Thyroid gland (tissue), 4 donors: ENCODE data around the gene FBXO21. TPM values are rescaled to one million over a fixed set of nuclear protein-coding genes. Genes with fewer than 3 reads are reported as not detected.
"Not testable (repeated sequence)": the region's sequence is repeated elsewhere in the genome, so short reads cannot be mapped to it uniquely, and the experiment has no call there.

Source experiments
- DNase-seq, 2 donors: peaks; one replicate each; pipeline ENCODE4 v3.0.0-alpha.2; 2019
- H3K27ac ChIP-seq, 3 donors: fragments of 200-600 bp; sonication (generic); 1 replicate in 2 of 3; 2 replicates in 1 of 3; pipeline ENCODE4 v1.5.1; 2016 to 2019; ENCODE audit warnings: mild to moderate bottlenecking in 1 of 3, moderate library complexity in 1 of 3
- H3K27me3 ChIP-seq: fragments of 200-600 bp; sonication (generic); one replicate; pipeline ENCODE4 v1.5.1; 2019
- H3K36me3 ChIP-seq, 2 donors: fragments of 200-600 bp; sonication (generic); one replicate each; pipeline ENCODE4 v1.5.1; 2016 to 2019
- H3K4me1 ChIP-seq, 2 donors: fragments of 200-600 bp; sonication (generic); one replicate each; pipeline ENCODE4 v1.5.1; 2017 to 2019
- H3K4me3 ChIP-seq, 3 donors: fragments of 200-600 bp; sonication (generic); replicated peaks in 1 of 3; 1 replicate in 2 of 3; 2 replicates in 1 of 3; pipeline ENCODE4 v1.5.1; 2016; ENCODE audit warnings: mild to moderate bottlenecking in 1 of 3
- H3K9me3 ChIP-seq: fragments of 200-600 bp; sonication (generic); one replicate; pipeline ENCODE4 v1.5.1; 2017
- POLR2A ChIP-seq, 2 donors: fragments of 450-650 bp; IDR thresholded peaks; one replicate each; pipeline ENCODE4 v1.6.1; 2017; ENCODE audit warnings: antibody characterized with exemption in 2 of 2, mild to moderate bottlenecking in 2 of 2, moderate library complexity in 1 of 2
- WGBS, 2 donors: methylation state at CpG; one replicate each; pipeline ENCODE4 v1.1.5; 2017; 5-methylcytosine and 5-hydroxymethylcytosine counted together
- intact Hi-C: fragments of 100-400 bp; cut with DNase I; formaldehyde crosslinking; loops from one replicate; pipeline ENCODE4 v1.15.1; 2023
- total RNA-seq, 4 donors: library from RNA; depleted of rRNA; stranded (reverse); fragments of >200 nt; gene quantifications; one replicate each; pipeline ENCODE4 v1.2.3, GENCODE V29; 2016
- TF ChIP-seq, protein P1 (sequence below), 6 experiments: fragments of 200-600 bp in 3 of 6; fragments of 450-650 bp in 3 of 6; sonication (generic) in 3 of 6; IDR thresholded peaks; one replicate each; pipeline ENCODE4 v1.5.1; 2016 to 2019; ENCODE audit warnings: antibody characterized with exemption in 6 of 6, mild to moderate bottlenecking in 2 of 6, inconsistent platforms in 1 of 6, moderate library complexity in 1 of 6

FBXO21 gene
- total RNA-seq, 4 donors from 2014 or later: 90.6 to 298 (median 196) TPM

DNA sequence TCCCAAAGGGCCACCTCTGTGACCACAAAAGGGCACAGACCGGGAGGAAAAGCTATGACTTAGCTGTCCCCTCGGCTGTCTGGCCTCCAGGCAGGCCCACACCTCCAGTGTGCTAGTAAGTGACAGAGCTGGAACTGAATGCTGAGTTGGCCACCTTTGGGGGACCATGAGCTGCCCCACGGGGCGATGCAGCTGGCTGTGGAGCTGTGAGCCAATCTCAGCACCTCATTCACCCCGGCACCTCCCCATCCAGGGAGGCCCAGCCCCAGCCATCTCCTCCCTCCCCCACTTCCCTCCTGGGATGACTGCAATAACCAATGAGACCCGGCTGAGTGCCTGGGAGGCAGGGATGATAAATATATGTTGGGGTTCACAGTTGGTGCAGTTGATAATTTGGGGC lies 78.9 kb downstream of the FBXO21 start:
- no peak overlapping the region for H3K27ac ChIP-seq
- WGBS, 2 donors: 47 to 52% methylated on average over 6 of the region's 6 CpGs
- peaks cover 5 to 10% of the 10 kb centered on the region in 2 donors for H3K4me1 ChIP-seq
- no peaks in the 10 kb centered on the region for H3K27me3 ChIP-seq
- H3K4me3 ChIP-seq: no peak overlapping the region
- intact Hi-C loops: loop anchor here (10.0 kb wide), 1 partner anchor 87 kb away; no protein-coding TSS in a partner anchor
- no peak for TF ChIP-seq POLR2A (IDR thresholded peaks at IDR 0.05)
- TF ChIP-seq, protein P1, sequence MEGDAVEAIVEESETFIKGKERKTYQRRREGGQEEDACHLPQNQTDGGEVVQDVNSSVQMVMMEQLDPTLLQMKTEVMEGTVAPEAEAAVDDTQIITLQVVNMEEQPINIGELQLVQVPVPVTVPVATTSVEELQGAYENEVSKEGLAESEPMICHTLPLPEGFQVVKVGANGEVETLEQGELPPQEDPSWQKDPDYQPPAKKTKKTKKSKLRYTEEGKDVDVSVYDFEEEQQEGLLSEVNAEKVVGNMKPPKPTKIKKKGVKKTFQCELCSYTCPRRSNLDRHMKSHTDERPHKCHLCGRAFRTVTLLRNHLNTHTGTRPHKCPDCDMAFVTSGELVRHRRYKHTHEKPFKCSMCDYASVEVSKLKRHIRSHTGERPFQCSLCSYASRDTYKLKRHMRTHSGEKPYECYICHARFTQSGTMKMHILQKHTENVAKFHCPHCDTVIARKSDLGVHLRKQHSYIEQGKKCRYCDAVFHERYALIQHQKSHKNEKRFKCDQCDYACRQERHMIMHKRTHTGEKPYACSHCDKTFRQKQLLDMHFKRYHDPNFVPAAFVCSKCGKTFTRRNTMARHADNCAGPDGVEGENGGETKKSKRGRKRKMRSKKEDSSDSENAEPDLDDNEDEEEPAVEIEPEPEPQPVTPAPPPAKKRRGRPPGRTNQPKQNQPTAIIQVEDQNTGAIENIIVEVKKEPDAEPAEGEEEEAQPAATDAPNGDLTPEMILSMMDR (IDR thresholded peaks at IDR 0.05): no peak
- no peaks in the 10 kb centered on the region for H3K9me3 ChIP-seq
- peak; percentile 20 to 24 for DNase-seq
- H3K36me3 ChIP-seq: no peaks in the 10 kb centered on the region

DNA sequence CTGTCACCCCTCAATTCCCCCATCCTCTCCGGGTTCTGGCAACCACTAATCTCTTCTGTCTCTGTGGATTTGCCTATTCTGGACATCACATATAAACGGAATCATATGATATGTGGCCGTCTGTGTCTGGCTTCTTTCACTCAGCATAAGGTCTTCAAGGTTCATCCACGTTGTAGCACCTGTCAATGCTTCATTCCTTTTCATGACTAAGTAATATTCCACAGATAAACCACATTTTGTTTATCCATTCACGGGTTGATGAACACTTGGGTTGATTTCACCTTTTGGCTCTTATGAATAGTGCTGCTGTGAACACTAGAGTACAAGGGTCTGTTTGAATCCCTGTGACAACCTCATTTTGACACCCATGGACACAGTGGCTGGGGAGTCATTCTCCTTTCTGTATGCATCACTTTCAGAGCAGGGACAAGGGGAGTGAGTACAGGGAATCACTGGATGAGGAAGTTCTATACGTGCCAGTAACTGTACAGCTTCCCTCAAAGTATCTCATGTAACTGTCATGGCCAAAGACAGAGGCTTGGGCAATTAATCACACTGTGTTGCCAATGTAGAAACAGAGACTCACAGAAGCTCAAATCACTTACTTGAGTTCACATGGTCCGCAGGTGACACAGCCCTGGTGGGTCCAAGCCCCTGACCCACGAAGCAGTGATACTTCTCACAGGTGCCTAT lies 80.2 kb downstream of the FBXO21 start:
- intact Hi-C loops: loop anchor here (10.0 kb wide), 1 partner anchor 85 kb away; no protein-coding TSS in a partner anchor
- Histone ChIP-seq H3K4me1 (peaks cover 5 to 10% of the 10 kb centered on the region in 2 donors), H3K36me3 (no peaks in the 10 kb centered on the region), H3K9me3 (no peaks in the 10 kb centered on the region), H3K27me3 (no peaks in the 10 kb centered on the region), H3K27ac (no peak overlapping the region), H3K4me3 (no peak overlapping the region)
- TF ChIP-seq, protein P1 (IDR thresholded peaks at IDR 0.05): no peak
- no peak for TF ChIP-seq POLR2A (IDR thresholded peaks at IDR 0.05)
- no peak for DNase-seq
- WGBS, 2 donors: 86 to 88% methylated on average over 8 of the region's 8 CpGs

GRCh38 chr12:117105902-117106301 lies 84.4 kb downstream of the FBXO21 start:
- intact Hi-C loops: no loop called here
- TF ChIP-seq, protein P1 (IDR thresholded peaks at IDR 0.05): no peak
- TF ChIP-seq POLR2A (IDR thresholded peaks at IDR 0.05): no peak
- no peak for DNase-seq
- Histone ChIP-seq H3K4me3 (no peak overlapping the region), H3K36me3 (no peaks in the 10 kb centered on the region), H3K27ac (no peak overlapping the region), H3K4me1 (peaks cover 0 to 4% of the 10 kb centered on the region in 2 donors), H3K9me3 (no peaks in the 10 kb centered on the region), H3K27me3 (no peaks in the 10 kb centered on the region)
- 92 to 95% methylated on average over 12 of the region's 12 CpGs for WGBS, 2 donors

DNA sequence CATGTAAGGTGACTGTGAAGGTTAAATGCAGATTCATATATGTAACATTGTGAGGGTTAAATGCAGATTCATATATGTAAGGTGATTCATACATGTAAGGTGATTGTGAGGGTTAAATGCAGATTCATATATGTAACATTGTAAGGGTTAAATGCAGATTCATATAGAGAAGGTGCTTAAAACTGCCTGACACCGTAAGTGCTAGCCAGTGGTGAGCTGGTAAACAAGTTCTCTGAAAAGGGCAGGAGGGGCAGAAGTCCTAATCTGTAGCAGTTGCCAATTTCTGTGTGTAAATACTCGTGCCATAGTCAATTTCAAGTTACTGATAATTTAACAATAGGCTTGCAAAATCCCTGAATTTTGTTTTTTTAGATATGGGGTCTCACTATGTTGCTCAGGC lies 86.3 kb downstream of the FBXO21 start:
- peaks cover 5 to 15% of the 10 kb centered on the region in 2 donors for H3K4me1 ChIP-seq
- H3K27me3 ChIP-seq, DNase-seq, H3K9me3 ChIP-seq, H3K27ac ChIP-seq, intact Hi-C loops, H3K36me3 ChIP-seq, H3K4me3 ChIP-seq: not testable (repeated sequence)
- 67 to 74% methylated on average over 2 of the region's 2 CpGs for WGBS, 2 donors

DNA sequence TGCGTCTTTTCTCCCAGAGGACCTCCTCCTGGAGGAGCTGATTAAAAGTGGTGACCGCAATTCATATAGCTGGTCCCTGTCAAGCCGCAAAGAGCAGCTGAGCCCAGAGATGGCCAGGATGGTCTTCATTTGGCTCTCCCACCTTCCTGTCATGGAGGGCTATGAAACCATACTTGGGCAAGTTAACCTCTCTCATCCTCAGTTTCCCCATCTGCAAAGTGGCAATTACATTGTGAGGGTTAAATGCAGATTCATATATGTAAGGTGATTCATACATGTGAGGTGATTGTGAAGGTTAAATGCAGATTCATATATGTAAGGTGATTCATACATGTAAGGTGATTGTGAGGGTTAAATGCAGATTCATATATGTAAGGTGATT lies 87.5 kb downstream of the FBXO21 start:
- no peak overlapping the region for H3K27ac ChIP-seq
- H3K4me1 ChIP-seq: peaks cover 13 to 21% of the 10 kb centered on the region in 2 donors
- TF ChIP-seq, protein P1 (IDR thresholded peaks at IDR 0.05): no peak
- TF ChIP-seq POLR2A (IDR thresholded peaks at IDR 0.05): no peak
- no peak overlapping the region for H3K4me3 ChIP-seq
- H3K9me3 ChIP-seq: no peaks in the 10 kb centered on the region
- no peaks in the 10 kb centered on the region for H3K36me3 ChIP-seq
- H3K27me3 ChIP-seq: no peaks in the 10 kb centered on the region
- WGBS, 2 donors: 71 to 100% methylated on average over 3 of the region's 3 CpGs
- intact Hi-C loops: no loop called here
- no peak for DNase-seq
